ENCODE data around the gene ADD2.

The ADD2 gene

GRCh38 chr2:70765507-70765906 is 2.5 kb downstream of the ADD2 start:
- Histone ChIP-seq H3K27ac (ENCODE audit: insufficient read depth in 1 of 2, low read depth in 1 of 2, low read length in 2 of 2, poor library complexity in 1 of 2, severe bottlenecking in 2 of 2) (no peak overlapping the region), H3K36me3 (ENCODE audit: control insufficient read depth in 4 of 4, insufficient read depth in 4 of 4, low read length in 3 of 4) (no peaks in the 10 kb centered on the region), H3K9me3 (ENCODE audit: control extremely low read depth in 1 of 5, control insufficient read depth in 4 of 5, insufficient read depth in 2 of 5, low read depth in 1 of 5, low read length in 4 of 5) (no peaks in the 10 kb centered on the region), H3K27me3 (replicated peaks in 2 of 5; ENCODE audit: control insufficient read depth in 4 of 5, insufficient read depth in 5 of 5, low read length in 4 of 5) (peaks cover 6 to 57% (median 33%) of the 10 kb centered on the region in 5 experiments), H3K4me1 (ENCODE audit: control extremely low read depth in 1 of 4, control insufficient read depth in 4 of 4, insufficient read depth in 4 of 4, low read length in 3 of 4) (peaks cover 0 to 18% (median 15%) of the 10 kb centered on the region in 4 experiments), H3K4me3 (ENCODE audit: control insufficient read depth in 1 of 7, extremely low read depth in 1 of 7, insufficient read depth in 4 of 7, low read depth in 2 of 7, low read length in 6 of 7) (no peak overlapping the region)
- no peak for DNase-seq
- CTCF ChIA-PET: interaction anchor here (1.4 kb wide), 1 partner anchor 105 kb away, joined by 3 read pairs; no protein-coding TSS in a partner anchor
- POLR2A ChIA-PET: no interaction called here
- WGBS (ENCODE audit: insufficient coverage): 85% methylated on average over 2 of the region's 7 CpGs

GRCh38 chr2:70759446-70759845 is 8.6 kb downstream of the ADD2 start:
- POLR2A ChIA-PET: no interaction called here
- no peak overlapping the region for H3K4me3 ChIP-seq (ENCODE audit: control insufficient read depth in 1 of 7, extremely low read depth in 1 of 7, insufficient read depth in 4 of 7, low read depth in 2 of 7, low read length in 6 of 7)
- no peak for DNase-seq
- CTCF ChIA-PET: interaction anchor here (1.3 to 1.5 kb wide), 2 partner anchors 9 to 27 kb away, joined by 3 to 4 read pairs; no protein-coding TSS in a partner anchor
- H3K27me3 ChIP-seq (replicated peaks in 2 of 5; ENCODE audit: control insufficient read depth in 4 of 5, insufficient read depth in 5 of 5, low read length in 4 of 5): peaks cover 5 to 22% (median 7%) of the 10 kb centered on the region in 5 experiments
- no peaks in the 10 kb centered on the region for H3K4me1 ChIP-seq (ENCODE audit: control extremely low read depth in 1 of 4, control insufficient read depth in 4 of 4, insufficient read depth in 4 of 4, low read length in 3 of 4)
- no peaks in the 10 kb centered on the region for H3K36me3 ChIP-seq (ENCODE audit: control insufficient read depth in 4 of 4, insufficient read depth in 4 of 4, low read length in 3 of 4)
- 100% methylated on average over 1 of the region's 1 CpG for WGBS (ENCODE audit: insufficient coverage)
- no peaks in the 10 kb centered on the region for H3K9me3 ChIP-seq (ENCODE audit: control extremely low read depth in 1 of 5, control insufficient read depth in 4 of 5, insufficient read depth in 2 of 5, low read depth in 1 of 5, low read length in 4 of 5)
- no peak overlapping the region for H3K27ac ChIP-seq (ENCODE audit: insufficient read depth in 1 of 2, low read depth in 1 of 2, low read length in 2 of 2, poor library complexity in 1 of 2, severe bottlenecking in 2 of 2)

DNA sequence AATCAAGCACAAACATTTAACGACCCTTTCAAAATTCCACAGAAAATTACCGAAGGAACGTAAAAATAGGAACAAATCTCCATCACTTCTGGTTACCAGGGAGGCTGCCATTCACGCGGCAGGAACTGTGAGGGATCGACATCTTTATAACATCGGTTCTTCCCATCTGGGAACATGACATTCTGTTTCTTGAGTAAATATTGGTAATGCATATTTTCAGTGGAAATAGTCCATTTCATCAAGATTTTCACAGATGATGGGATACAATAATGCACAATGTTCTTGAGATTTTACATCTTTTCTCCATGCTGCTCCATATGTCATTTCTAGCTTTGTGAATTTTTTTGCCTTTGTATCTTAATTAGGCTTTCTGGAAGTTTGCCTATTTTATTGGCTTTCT is 10.0 kb downstream of the ADD2 start:
- CTCF ChIA-PET: no interaction called here
- 100% methylated on average over 7 of the region's 7 CpGs for WGBS (ENCODE audit: insufficient coverage)

GRCh38 chr2:70757360-70757759 is 10.6 kb downstream of the ADD2 start:
- H3K4me1 ChIP-seq (ENCODE audit: control extremely low read depth in 1 of 4, control insufficient read depth in 4 of 4, insufficient read depth in 4 of 4, low read length in 3 of 4): no peaks in the 10 kb centered on the region
- CTCF ChIA-PET: no interaction called here
- peaks cover 5 to 26% (median 9%) of the 10 kb centered on the region in 5 experiments for H3K27me3 ChIP-seq (replicated peaks in 2 of 5; ENCODE audit: control insufficient read depth in 4 of 5, insufficient read depth in 5 of 5, low read length in 4 of 5)
- POLR2A ChIA-PET: no interaction called here
- no peak for DNase-seq
- no peak overlapping the region for H3K27ac ChIP-seq (ENCODE audit: insufficient read depth in 1 of 2, low read depth in 1 of 2, low read length in 2 of 2, poor library complexity in 1 of 2, severe bottlenecking in 2 of 2)
- H3K4me3 ChIP-seq (ENCODE audit: control insufficient read depth in 1 of 7, extremely low read depth in 1 of 7, insufficient read depth in 4 of 7, low read depth in 2 of 7, low read length in 6 of 7): no peak overlapping the region
- WGBS (ENCODE audit: insufficient coverage): 94% methylated on average over 4 of the region's 4 CpGs
- H3K9me3 ChIP-seq (ENCODE audit: control extremely low read depth in 1 of 5, control insufficient read depth in 4 of 5, insufficient read depth in 2 of 5, low read depth in 1 of 5, low read length in 4 of 5): no peaks in the 10 kb centered on the region
- no peaks in the 10 kb centered on the region for H3K36me3 ChIP-seq (ENCODE audit: control insufficient read depth in 4 of 4, insufficient read depth in 4 of 4, low read length in 3 of 4)

More for the DNA sequence above, 10.0 kb downstream of the ADD2 start:
- no peaks in the 10 kb centered on the region for H3K36me3 ChIP-seq (ENCODE audit: control insufficient read depth in 4 of 4, insufficient read depth in 4 of 4, low read length in 3 of 4)
- no peak overlapping the region for H3K4me3 ChIP-seq (ENCODE audit: control insufficient read depth in 1 of 7, extremely low read depth in 1 of 7, insufficient read depth in 4 of 7, low read depth in 2 of 7, low read length in 6 of 7)
- DNase-seq: no peak
- no peaks in the 10 kb centered on the region for H3K9me3 ChIP-seq (ENCODE audit: control extremely low read depth in 1 of 5, control insufficient read depth in 4 of 5, insufficient read depth in 2 of 5, low read depth in 1 of 5, low read length in 4 of 5)
- peaks cover 5 to 26% (median 9%) of the 10 kb centered on the region in 5 experiments for H3K27me3 ChIP-seq (replicated peaks in 2 of 5; ENCODE audit: control insufficient read depth in 4 of 5, insufficient read depth in 5 of 5, low read length in 4 of 5)
- H3K4me1 ChIP-seq (ENCODE audit: control extremely low read depth in 1 of 4, control insufficient read depth in 4 of 4, insufficient read depth in 4 of 4, low read length in 3 of 4): no peaks in the 10 kb centered on the region
- POLR2A ChIA-PET: no interaction called here
- no peak overlapping the region for H3K27ac ChIP-seq (ENCODE audit: insufficient read depth in 1 of 2, low read depth in 1 of 2, low read length in 2 of 2, poor library complexity in 1 of 2, severe bottlenecking in 2 of 2)

DNA sequence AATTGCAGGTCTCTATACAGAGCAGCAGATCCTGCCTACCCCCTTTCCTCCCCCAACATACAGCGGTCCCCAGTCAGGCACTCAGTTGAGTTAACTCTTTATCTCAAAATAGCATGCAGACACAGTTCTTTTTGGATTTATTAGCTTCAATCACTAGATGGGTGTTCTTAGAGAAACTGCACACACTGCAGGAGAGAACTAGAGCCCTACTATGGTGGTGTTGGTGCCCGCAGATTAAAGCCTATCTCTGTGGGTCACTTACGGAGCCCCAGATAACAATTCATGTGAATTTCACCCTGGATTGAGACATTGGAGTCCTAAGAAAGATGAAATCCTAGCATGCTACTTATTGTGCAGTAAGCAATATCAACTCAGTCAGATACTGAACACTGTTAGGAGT is 11.9 kb downstream of the ADD2 start:
- Histone ChIP-seq H3K27ac (ENCODE audit: insufficient read depth in 1 of 2, low read depth in 1 of 2, low read length in 2 of 2, poor library complexity in 1 of 2, severe bottlenecking in 2 of 2) (no peak overlapping the region), H3K4me3 (ENCODE audit: control insufficient read depth in 1 of 7, extremely low read depth in 1 of 7, insufficient read depth in 4 of 7, low read depth in 2 of 7, low read length in 6 of 7) (no peak overlapping the region), H3K27me3 (replicated peaks in 2 of 5; ENCODE audit: control insufficient read depth in 4 of 5, insufficient read depth in 5 of 5, low read length in 4 of 5) (peaks cover 5 to 26% (median 12%) of the 10 kb centered on the region in 5 experiments), H3K36me3 (ENCODE audit: control insufficient read depth in 4 of 4, insufficient read depth in 4 of 4, low read length in 3 of 4) (no peaks in the 10 kb centered on the region), H3K4me1 (ENCODE audit: control extremely low read depth in 1 of 4, control insufficient read depth in 4 of 4, insufficient read depth in 4 of 4, low read length in 3 of 4) (no peaks in the 10 kb centered on the region), H3K9me3 (ENCODE audit: control extremely low read depth in 1 of 5, control insufficient read depth in 4 of 5, insufficient read depth in 2 of 5, low read depth in 1 of 5, low read length in 4 of 5) (no peaks in the 10 kb centered on the region)
- ChIA-PET POLR2A (no interaction called here), CTCF (interaction anchor here (2.3 kb wide), 1 partner anchor 11 kb away, joined by 5 read pairs; no protein-coding TSS in a partner anchor)
- DNase-seq: no peak
- 100% methylated on average over 3 of the region's 3 CpGs for WGBS (ENCODE audit: insufficient coverage)

DNA sequence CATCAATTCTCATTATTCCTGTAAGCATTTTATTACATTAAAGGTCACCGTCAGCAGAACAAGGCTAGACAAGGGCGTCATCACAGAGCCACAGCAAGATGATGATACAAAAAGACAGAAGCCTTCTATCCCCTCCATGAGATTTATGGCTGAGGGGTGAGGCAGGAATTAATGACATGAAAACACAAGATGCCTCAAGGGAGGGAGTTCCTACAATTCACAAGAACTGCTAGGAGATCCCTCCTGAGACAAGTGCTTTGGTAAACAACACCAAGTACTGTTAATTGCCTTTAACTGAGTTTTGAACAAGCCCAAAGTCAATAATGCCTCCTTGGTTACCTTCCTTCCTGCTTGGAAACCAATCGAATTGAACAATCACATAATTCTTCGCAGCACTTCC is 14.1 kb downstream of the ADD2 start:
- H3K9me3 ChIP-seq (ENCODE audit: control extremely low read depth in 1 of 5, control insufficient read depth in 4 of 5, insufficient read depth in 2 of 5, low read depth in 1 of 5, low read length in 4 of 5): no peaks in the 10 kb centered on the region
- CTCF ChIA-PET: interaction anchor here (2.3 kb wide), 1 partner anchor 8 kb away, joined by 5 read pairs; no protein-coding TSS in a partner anchor
- DNase-seq: no peak
- H3K36me3 ChIP-seq (ENCODE audit: control insufficient read depth in 4 of 4, insufficient read depth in 4 of 4, low read length in 3 of 4): no peaks in the 10 kb centered on the region
- H3K4me1 ChIP-seq (ENCODE audit: control extremely low read depth in 1 of 4, control insufficient read depth in 4 of 4, insufficient read depth in 4 of 4, low read length in 3 of 4): no peaks in the 10 kb centered on the region
- H3K4me3 ChIP-seq (ENCODE audit: control insufficient read depth in 1 of 7, extremely low read depth in 1 of 7, insufficient read depth in 4 of 7, low read depth in 2 of 7, low read length in 6 of 7): no peak overlapping the region
- no peak overlapping the region for H3K27ac ChIP-seq (ENCODE audit: insufficient read depth in 1 of 2, low read depth in 1 of 2, low read length in 2 of 2, poor library complexity in 1 of 2, severe bottlenecking in 2 of 2)
- POLR2A ChIA-PET: no interaction called here
- peaks cover 5 to 22% (median 15%) of the 10 kb centered on the region in 5 experiments for H3K27me3 ChIP-seq (replicated peaks in 2 of 5; ENCODE audit: control insufficient read depth in 4 of 5, insufficient read depth in 5 of 5, low read length in 4 of 5)
- 77% methylated on average over 2 of the region's 4 CpGs for WGBS (ENCODE audit: insufficient coverage)

DNA sequence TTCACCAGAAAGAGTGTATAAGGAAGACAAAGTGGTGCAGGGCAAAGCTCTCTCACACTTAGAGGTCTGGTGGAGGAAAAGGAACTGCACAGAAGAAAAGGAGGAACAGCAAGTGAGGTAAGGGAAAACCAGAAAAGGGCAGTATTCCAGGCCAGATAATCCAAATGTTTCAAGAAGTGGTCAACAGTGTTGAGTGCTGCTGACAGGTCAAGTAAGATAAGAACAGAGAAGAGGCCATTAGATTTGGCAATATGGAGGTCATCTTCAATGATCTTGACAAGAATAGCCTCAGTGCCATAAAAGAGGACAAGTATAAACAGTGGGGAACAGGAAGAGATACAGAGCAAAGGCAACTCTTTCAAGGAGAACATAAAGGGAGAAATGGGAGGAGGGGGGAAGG is 15.0 kb downstream of the ADD2 start:
- H3K4me1 ChIP-seq (ENCODE audit: control extremely low read depth in 1 of 4, control insufficient read depth in 4 of 4, insufficient read depth in 4 of 4, low read length in 3 of 4): no peaks in the 10 kb centered on the region
- H3K36me3 ChIP-seq (ENCODE audit: control insufficient read depth in 4 of 4, insufficient read depth in 4 of 4, low read length in 3 of 4): no peaks in the 10 kb centered on the region
- ChIA-PET POLR2A (no interaction called here), CTCF (no interaction called here)
- DNase-seq: no peak
- H3K4me3 ChIP-seq (ENCODE audit: control insufficient read depth in 1 of 7, extremely low read depth in 1 of 7, insufficient read depth in 4 of 7, low read depth in 2 of 7, low read length in 6 of 7): no peak overlapping the region
- no peaks in the 10 kb centered on the region for H3K9me3 ChIP-seq (ENCODE audit: control extremely low read depth in 1 of 5, control insufficient read depth in 4 of 5, insufficient read depth in 2 of 5, low read depth in 1 of 5, low read length in 4 of 5)
- no peak overlapping the region for H3K27ac ChIP-seq (ENCODE audit: insufficient read depth in 1 of 2, low read depth in 1 of 2, low read length in 2 of 2, poor library complexity in 1 of 2, severe bottlenecking in 2 of 2)
- peaks cover 5 to 21% (median 14%) of the 10 kb centered on the region in 5 experiments for H3K27me3 ChIP-seq (replicated peaks in 2 of 5; ENCODE audit: control insufficient read depth in 4 of 5, insufficient read depth in 5 of 5, low read length in 4 of 5)

Data from common myeloid progenitor, CD34-positive (primary cell).